GM18508 (cell line): ENCODE measurements around the gene NACC1.

Experiments used
- ATAC-seq: cut with Tn5 transposase; IDR thresholded peaks from one replicate; pipeline ENCODE4 v1.9.1; 2021; ENCODE audit warnings: moderate number of reproducible peaks; ENCODE audit not compliant: insufficient read depth, unreplicated experiment

NACC1 gene

GRCh38 chr19:13099073-13099999, 18.7 kb upstream of the NACC1 start:
- ATAC-seq: no peak

- ATAC-seq: no peak
These were observed 18.0 kb upstream of the NACC1 start for GRCh38 chr19:13100031-13100588.

GRCh38 chr19:13100841-13101589, 17.0 kb upstream of the NACC1 start:
- ATAC-seq: no peak

- no peak for ATAC-seq
These were observed 16.3 kb upstream of the NACC1 start for GRCh38 chr19:13101590-13102415.

GRCh38 chr19:13102416-13102665, 15.7 kb upstream of the NACC1 start:
- ATAC-seq: no peak

GRCh38 chr19:13102666-13103580, 15.1 kb upstream of the NACC1 start, which contains the start of gene LYL1:
Gene LYL1 (minus strand): TSS chr19:13102858. CDS start chr19:13101171, 1,687 bp downstream.
- no peak for ATAC-seq

GRCh38 chr19:13103581-13104359, 14.3 kb upstream of the NACC1 start:
- no peak for ATAC-seq

- ATAC-seq: no peak
These were observed 13.7 kb upstream of the NACC1 start for GRCh38 chr19:13104360-13104847.

GRCh38 chr19:13104848-13105711, 13.0 kb upstream of the NACC1 start:
- ATAC-seq: no peak

- no peak for ATAC-seq
These were observed 8.5 kb upstream of the NACC1 start for GRCh38 chr19:13109361-13110098.

- ATAC-seq: no peak
These were observed 7.9 kb upstream of the NACC1 start for GRCh38 chr19:13110099-13110610.

- ATAC-seq: no peak
These were observed 5.5 kb upstream of the NACC1 start for GRCh38 chr19:13112555-13112954.

- ATAC-seq: no peak
These were observed 2.2 kb upstream of the NACC1 start for GRCh38 chr19:13115936-13116281.

- no peak for ATAC-seq
These were observed 1.5 kb upstream of the NACC1 start, which contains the start of gene TRMT1 for GRCh38 chr19:13116282-13117175. Gene TRMT1 (minus strand): TSS chr19:13116740. CDS start chr19:13116399, 341 bp downstream.

- no peak for ATAC-seq
These were observed 790 bp upstream of the NACC1 start for GRCh38 chr19:13117176-13117771.
